Raji (cell line): Measurements from ENCODE around the gene ATP4A.

Source experiments
- POLR2A ChIP-seq: IDR thresholded peaks from 2 replicates; pipeline ENCODE4 v1.6.1; 2011; ENCODE audit warnings: low read depth, low read length, control low read depth; ENCODE audit not compliant: insufficient read depth

ATP4A gene

DNA sequence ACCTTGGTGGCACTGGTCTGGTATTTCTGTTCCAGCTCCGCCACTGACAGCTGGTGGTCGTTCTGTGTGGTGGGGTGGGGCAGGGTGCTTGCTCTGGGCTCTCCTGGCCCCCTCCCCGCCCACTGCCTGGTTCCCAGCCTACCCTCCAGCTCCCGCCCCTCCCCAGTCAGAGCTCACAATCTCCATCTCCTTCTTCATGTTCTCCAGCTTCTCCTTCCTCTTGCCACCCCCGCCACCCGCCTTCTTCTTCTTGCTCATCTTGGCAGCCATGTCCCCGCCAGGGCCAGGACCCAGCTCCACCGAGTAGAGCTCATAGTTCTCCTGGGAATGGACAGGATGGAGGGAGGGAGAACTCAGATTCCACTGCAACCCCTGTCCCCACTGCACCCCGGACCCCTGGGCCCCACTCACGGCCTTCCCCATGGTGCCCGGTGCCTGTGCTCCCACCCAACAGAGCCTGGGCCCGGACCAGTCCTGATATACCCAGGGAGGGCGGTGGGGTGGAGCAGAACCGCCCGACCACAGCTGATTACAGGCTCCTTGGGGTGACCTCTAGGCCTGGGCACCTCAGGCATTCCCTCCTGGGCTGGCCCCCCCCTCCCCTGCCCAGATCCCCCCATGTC is at the start of gene ATP4A:
ATP4A (minus strand) TSS at position 452 of the 623 bp plus-strand sequence; CDS start at position 423, 29 bp downstream.
- no peak for TF ChIP-seq POLR2A

DNA sequence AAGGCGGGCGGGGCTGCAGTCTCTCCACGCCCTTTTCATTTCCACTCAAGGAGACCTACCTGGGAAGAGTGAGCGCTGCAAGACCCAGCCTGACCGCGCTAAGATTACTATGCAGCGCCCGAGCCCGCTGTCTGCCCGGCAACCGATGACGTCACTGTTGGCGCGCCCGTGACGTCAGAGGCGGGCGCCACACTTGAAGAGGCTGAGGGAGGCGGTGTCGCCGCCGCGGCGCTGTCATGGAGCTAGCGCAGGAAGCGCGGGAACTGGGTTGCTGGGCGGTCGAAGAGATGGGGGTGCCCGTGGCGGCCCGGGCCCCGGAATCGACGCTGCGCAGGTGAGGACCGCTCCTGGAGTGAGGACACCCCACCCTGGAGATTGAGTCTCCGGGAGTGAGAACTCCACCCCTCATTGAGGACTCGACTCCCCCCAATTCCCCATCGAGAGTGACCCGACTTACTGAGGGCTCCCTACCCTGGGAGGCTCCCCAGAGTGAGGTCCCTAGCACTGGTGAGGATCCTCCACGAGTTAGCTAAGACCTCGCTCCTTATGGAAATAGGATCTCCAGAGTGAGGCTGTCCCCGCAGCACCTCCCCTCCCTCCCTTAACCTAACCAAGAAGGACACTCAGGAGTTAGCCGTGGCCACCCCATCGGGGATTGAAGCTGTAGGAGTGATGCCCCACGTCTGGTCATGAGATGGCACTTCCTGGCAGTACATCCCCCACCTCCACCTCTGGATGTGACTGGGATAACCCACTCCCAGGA is 49.3 kb upstream of the ATP4A start, which contains the start of gene HAUS5:
HAUS5 (plus strand) TSS at position 177 of the 763 bp plus-strand sequence; CDS start at position 237, 60 bp downstream.
- TF ChIP-seq POLR2A: peak; percentile 87

DNA sequence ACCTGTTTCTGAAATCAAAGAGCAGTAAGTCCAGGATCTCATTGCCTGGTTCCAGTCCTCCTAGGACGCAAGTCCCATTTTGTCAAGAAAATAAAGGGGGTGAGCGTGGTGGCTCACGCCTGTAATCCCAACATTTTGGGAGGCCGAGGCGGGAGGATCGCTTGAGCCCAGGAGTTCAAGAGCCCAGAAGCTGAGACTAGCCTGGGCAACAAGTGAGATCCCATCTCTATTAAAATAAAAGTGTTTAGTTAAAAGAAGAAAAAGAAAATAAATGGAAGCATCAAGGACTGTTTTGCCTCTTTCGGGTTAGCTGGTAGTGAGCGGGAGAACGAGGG is 48.7 kb upstream of the ATP4A start:
- no peak for TF ChIP-seq POLR2A

DNA sequence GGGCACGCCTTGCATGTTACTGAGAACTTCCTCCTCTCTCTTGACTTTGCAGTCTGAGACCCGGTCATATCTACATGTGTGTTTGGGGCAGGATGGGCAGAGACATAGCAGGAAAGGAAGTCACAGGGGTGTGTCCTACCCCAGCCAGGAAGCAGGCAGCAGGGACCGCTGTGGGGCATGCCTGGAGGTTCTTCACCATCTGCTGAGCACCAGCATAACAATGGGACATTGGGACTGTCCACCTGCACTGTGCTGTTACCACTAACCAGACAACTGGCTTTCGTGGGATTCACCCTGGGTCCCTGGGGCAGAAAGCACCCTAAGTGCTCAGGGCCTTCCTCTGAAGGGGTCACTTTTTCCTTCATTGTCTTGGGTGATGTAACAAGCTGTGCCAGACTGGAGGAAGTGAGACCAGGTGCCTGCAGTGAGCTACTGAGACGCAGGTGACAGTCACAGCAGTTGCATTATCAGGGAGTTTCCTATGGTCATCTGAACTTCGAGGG is 46.4 kb upstream of the ATP4A start:
- peak; percentile 62 for TF ChIP-seq POLR2A

- TF ChIP-seq POLR2A: no peak
Measured at GRCh38 chr19:35608251-35608650, 44.8 kb upstream of the ATP4A start.

DNA sequence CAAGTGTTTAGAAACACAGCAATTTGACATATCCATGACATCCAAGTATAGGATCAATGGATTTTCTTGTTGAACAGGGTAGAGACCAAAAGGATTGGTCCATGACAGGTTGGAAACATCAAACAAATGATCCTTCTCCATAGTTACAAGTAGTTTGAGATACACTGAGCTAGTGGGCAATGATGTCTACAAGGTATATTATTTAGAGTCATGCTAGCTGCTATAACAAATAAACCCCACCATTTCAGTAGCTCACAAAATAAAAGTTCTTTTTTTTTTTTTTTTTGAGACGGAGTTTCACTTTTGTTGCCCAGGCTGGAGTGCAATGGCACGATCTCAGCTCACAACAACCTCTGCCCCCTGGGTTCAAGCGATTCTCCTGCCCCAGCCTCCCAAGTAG is 44.2 kb upstream of the ATP4A start:
- TF ChIP-seq POLR2A: no peak

- TF ChIP-seq POLR2A: no peak
Measured at GRCh38 chr19:35601971-35602370, 38.5 kb upstream of the ATP4A start.

DNA sequence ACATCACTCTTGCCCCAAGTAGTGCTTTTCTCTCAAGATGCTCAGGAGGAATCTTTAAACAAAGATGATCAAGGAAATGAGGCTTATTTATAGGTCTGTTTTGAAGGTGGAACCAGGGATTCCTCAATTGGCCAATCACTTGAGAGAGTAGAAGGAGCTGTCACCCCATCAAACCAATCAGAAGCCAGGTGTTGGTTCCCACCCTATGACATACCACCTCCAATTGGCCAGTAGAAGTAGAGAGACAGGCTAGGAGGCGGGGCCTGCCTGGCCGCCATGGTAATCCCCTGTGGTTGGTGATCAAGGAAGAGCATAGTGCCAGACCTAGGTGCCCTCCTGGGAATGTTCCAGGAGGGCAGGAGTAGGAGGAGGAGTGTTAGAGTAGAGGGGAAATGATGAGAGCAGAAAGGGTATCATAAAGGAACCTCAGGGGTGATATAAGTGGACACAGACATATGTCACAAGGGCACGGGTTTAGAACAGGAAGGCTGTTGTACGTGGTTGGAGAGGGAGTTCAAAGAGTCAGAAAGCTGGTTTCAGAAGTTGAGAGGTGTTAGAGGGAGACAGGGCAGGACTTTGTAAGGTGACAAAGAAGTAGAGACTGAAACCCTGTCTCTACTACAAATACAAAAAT is 33.0 kb upstream of the ATP4A start:
- no peak for TF ChIP-seq POLR2A

DNA sequence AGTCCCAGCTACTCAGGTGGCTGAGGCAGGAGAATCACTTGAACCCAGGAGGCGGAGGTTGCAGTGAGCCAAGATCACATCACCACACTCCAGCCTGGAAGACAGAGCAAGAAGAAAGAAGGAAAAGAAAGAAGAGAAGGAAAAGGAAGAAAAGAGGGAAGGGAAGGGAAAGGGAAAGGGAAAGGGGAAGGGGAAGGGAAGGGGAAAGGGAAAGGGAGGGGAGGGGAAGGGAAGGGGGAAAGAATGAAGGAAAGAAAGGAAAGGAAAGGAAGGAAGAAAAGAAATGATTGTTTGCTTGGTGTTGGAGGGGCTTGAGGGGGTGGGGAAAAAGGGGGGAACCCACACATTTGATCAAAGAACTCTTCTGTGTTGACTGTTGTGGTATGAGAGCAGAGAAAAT is 32.5 kb upstream of the ATP4A start:
- no peak for TF ChIP-seq POLR2A

GRCh38 chr19:35592226-35592625 is 28.8 kb upstream of the ATP4A start:
- no peak for TF ChIP-seq POLR2A

GRCh38 chr19:35590875-35591274 is 27.4 kb upstream of the ATP4A start:
- TF ChIP-seq POLR2A: no peak

- no peak for TF ChIP-seq POLR2A
Measured at GRCh38 chr19:35587321-35587720, 23.9 kb upstream of the ATP4A start.

- TF ChIP-seq POLR2A: no peak
Measured at GRCh38 chr19:35585848-35586247, 22.4 kb upstream of the ATP4A start, which contains the start of gene PMIS2. PMIS2 (plus strand) TSS chr19:35586173; CDS start chr19:35586260, 87 bp downstream.

DNA sequence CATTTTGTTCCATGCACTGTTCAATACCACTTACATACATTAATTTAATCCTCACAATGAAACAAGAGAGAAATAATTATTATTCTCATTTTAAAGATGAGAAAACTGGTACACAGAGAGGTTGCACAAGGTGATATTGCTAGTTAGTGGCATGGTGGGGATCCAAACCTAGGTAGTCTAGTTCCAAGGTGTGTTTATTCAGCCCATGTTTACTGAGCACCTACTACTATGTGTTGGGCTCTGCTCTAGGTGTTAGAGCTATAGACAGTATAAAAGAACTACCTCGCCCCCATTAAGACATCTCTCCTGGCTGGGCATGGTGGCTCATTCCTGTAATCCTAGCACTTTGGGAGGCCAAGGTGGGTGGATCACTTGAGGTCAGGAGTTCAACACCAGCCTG is 19.3 kb upstream of the ATP4A start:
- no peak for TF ChIP-seq POLR2A

GRCh38 chr19:35578707-35579106 is 15.2 kb upstream of the ATP4A start:
- no peak for TF ChIP-seq POLR2A

- no peak for TF ChIP-seq POLR2A
Measured at GRCh38 chr19:35577918-35578317, 14.5 kb upstream of the ATP4A start.

DNA sequence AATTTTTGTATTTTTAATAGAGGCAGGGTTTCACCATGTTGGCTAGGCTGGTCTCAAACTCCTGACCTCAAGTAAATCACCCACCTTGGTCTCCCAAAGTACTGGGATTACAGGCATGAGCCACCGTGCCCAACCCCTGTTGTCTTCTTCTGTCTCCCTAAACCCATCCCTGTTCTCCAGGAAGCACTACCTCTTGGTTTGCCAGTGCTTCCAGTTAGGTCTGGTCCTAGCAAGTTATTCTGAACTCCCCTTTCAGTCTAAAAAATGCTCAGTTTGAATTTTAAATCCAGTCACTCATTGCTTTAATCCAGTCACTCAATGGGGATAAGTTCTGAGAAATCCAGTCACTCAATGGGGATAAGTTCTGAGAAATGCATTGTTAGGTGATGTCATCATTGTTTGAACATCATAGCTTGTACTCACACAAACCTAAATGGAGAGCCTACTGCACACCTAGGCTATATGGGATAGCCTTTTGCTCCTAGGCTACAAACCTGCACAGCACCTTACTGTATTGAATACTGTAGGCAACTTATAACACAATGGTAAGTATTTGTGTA is 8.0 kb upstream of the ATP4A start:
- TF ChIP-seq POLR2A: no peak
